ENCODE data around the gene TNRC6C.

TNRC6C gene

GRCh38 chr17:78116411-78116810, 157.9 kb downstream of the TNRC6C start:
- no peak for DNase-seq

GRCh38 chr17:78117027-78117981, 158.8 kb downstream of the TNRC6C start:
- DNase-seq: no peak

GRCh38 chr17:78118801-78119241, 160.3 kb downstream of the TNRC6C start:
- no peak for DNase-seq

- DNase-seq: no peak
These were observed 162.0 kb downstream of the TNRC6C start for GRCh38 chr17:78120537-78120936.

GRCh38 chr17:78120971-78121800, 162.7 kb downstream of the TNRC6C start:
- DNase-seq: peak; percentile 71

- DNase-seq: no peak
These were observed 163.3 kb downstream of the TNRC6C start for GRCh38 chr17:78121801-78122215.

- no peak for DNase-seq
These were observed 163.9 kb downstream of the TNRC6C start for GRCh38 chr17:78122216-78122930.

- DNase-seq: no peak
These were observed 164.4 kb downstream of the TNRC6C start for GRCh38 chr17:78122931-78123249.

GRCh38 chr17:78123258-78123929, 164.9 kb downstream of the TNRC6C start:
- DNase-seq: no peak

- DNase-seq: no peak
These were observed 165.8 kb downstream of the TNRC6C start for GRCh38 chr17:78124081-78124835.

GRCh38 chr17:78124836-78125137, 166.3 kb downstream of the TNRC6C start:
- DNase-seq: no peak

- DNase-seq: peak; percentile 35
These were observed 166.8 kb downstream of the TNRC6C start for GRCh38 chr17:78125138-78125913.

GRCh38 chr17:78125976-78126894, 167.7 kb downstream of the TNRC6C start:
- DNase-seq: no peak

- no peak for DNase-seq
These were observed 168.4 kb downstream of the TNRC6C start for GRCh38 chr17:78126895-78127238.

GRCh38 chr17:78127239-78127887, 168.9 kb downstream of the TNRC6C start:
- peak; percentile 76 for DNase-seq

- DNase-seq: no peak
These were observed 169.5 kb downstream of the TNRC6C start for GRCh38 chr17:78127888-78128550.

- DNase-seq: peak; percentile 87
These were observed 170.2 kb downstream of the TNRC6C start, which contains the start of gene TMC6 for GRCh38 chr17:78128551-78129350. Gene TMC6, minus strand, starts transcription at chr17:78128755. Its CDS starts 1,923 bp downstream, at chr17:78126832.

Data from CD4-positive, alpha-beta T cell treated with Interleukin-4 for 4 hours (primary cell).